ENCODE measurements around the gene BMP6. TPM values are rescaled to one million over a fixed set of nuclear protein-coding genes. Genes with fewer than 3 reads are reported as not detected.
A peak's percentile ranks its signal among the peaks of the same experiment; 100 is the strongest.

Gene BMP6
- total and polyA plus RNA-seq, 10 of the 15 experiments (the other 5 are each of a cell fraction or from before 2014, with no cell fraction given) = 0.02 to 0.15 (median 0.05) TPM; not detected in 5

- TF ChIP-seq NFXL1 (IDR thresholded peaks at IDR 0.05; ENCODE audit: borderline replicate concordance) (no peak), ZBED1 (IDR thresholded peaks at IDR 0.05; ENCODE audit: borderline replicate concordance) (no peak), ZNF24 (IDR thresholded peaks at IDR 0.05) (no peak), CHD1 (IDR thresholded peaks at IDR 0.05; ENCODE audit: low read depth, low read length) (no peak), BCLAF1 (IDR thresholded peaks at IDR 0.05) (no peak), ATF2 (IDR thresholded peaks at IDR 0.05; ENCODE audit: low read length) (no peak), WRNIP1 (IDR thresholded peaks at IDR 0.05; ENCODE audit: borderline replicate concordance, low read depth, low read length) (no peak), USF1 (IDR thresholded peaks at IDR 0.05; ENCODE audit: borderline replicate concordance, extremely low read length, insufficient read depth, low read depth, low read length) (peak; percentile 46), PRDM15 (CRISPR knock-in tag; IDR thresholded peaks at IDR 0.05) (no peak), ZBTB4 (CRISPR knock-in tag; IDR thresholded peaks at IDR 0.05) (no peak), TCF12 (IDR thresholded peaks at IDR 0.05; ENCODE audit: low read depth, low read length) (no peak), ZNF207 (IDR thresholded peaks at IDR 0.05; ENCODE audit: borderline replicate concordance) (no peak), ZNF384 (IDR thresholded peaks at IDR 0.05; ENCODE audit: borderline replicate concordance, low read depth, low read length) (no peak), IRF5 (IDR thresholded peaks at IDR 0.05; ENCODE audit: borderline replicate concordance) (no peak)
These were observed 183.7 kb downstream of the BMP6 start (continued) for GRCh38 chr6:7909323-7910276.
